Hepatocyte (in vitro differentiated cells): ENCODE measurements around the gene LIMS2. TPM values are rescaled to one million over a fixed set of nuclear protein-coding genes. Genes with fewer than 3 reads are reported as not detected.

Experiments
- DNase-seq: peaks from one replicate; pipeline ENCODE4 v3.0.0-alpha.2; 2016; ENCODE audit warnings: low spot score
- H2AFZ ChIP-seq: fragments of 200-600 bp; sonication (generic); 2 replicates; pipeline ENCODE4 v1.6.0; 2016; ENCODE audit warnings: antibody characterized with exemption, mild to moderate bottlenecking
- H3K27ac ChIP-seq: fragments of 200-600 bp; sonication (generic); 2 replicates; pipeline ENCODE4 v1.5.1; 2016; ENCODE audit warnings: mild to moderate bottlenecking
- H3K27me3 ChIP-seq: fragments of 200-600 bp; sonication (generic); 2 replicates; pipeline ENCODE4 v1.6.1; 2016
- H3K36me3 ChIP-seq: fragments of 200-600 bp; sonication (generic); replicated peaks from 2 replicates; pipeline ENCODE4 v1.5.1; 2016; ENCODE audit warnings: low read depth; ENCODE audit not compliant: insufficient read depth
- H3K4me1 ChIP-seq: fragments of 200-600 bp; sonication (generic); 2 replicates; pipeline ENCODE4 v1.5.1; 2016; ENCODE audit warnings: mild to moderate bottlenecking, moderate library complexity; ENCODE audit not compliant: insufficient read depth
- H3K4me2 ChIP-seq: fragments of 200-600 bp; sonication (generic); 2 replicates; pipeline ENCODE4 v1.6.0; 2016
- H3K4me3 ChIP-seq: fragments of 200-600 bp; sonication (generic); 2 replicates; pipeline ENCODE4 v1.5.1; 2016; ENCODE audit warnings: mild to moderate bottlenecking
- H3K79me2 ChIP-seq: fragments of 200-600 bp; sonication (generic); 2 replicates; pipeline ENCODE4 v1.6.0; 2017; ENCODE audit warnings: mild to moderate bottlenecking
- H3K9me2 ChIP-seq: fragments of 200-600 bp; sonication (generic); replicated peaks from 2 replicates; pipeline ENCODE4 v1.6.0; 2017; ENCODE audit warnings: mild to moderate bottlenecking; ENCODE audit not compliant: insufficient read depth
- H3K9me3 ChIP-seq: fragments of 200-600 bp; sonication (generic); 2 replicates; pipeline ENCODE4 v1.5.1; 2016; ENCODE audit warnings: low read depth, mild to moderate bottlenecking
- H4K20me1 ChIP-seq: fragments of 200-600 bp; sonication (generic); 2 replicates; pipeline ENCODE4 v1.6.0; 2016; ENCODE audit warnings: mild to moderate bottlenecking; ENCODE audit not compliant: insufficient read depth, poor library complexity, severe bottlenecking
- EZH2 ChIP-seq: fragments of 200-600 bp; sonication (generic); IDR thresholded peaks from 2 replicates; pipeline ENCODE4 v1.6.1; 2016; ENCODE audit warnings: antibody characterized with exemption, mild to moderate bottlenecking, borderline replicate concordance
- EZH2phosphoT487 ChIP-seq: fragments of 200-600 bp; sonication (generic); IDR thresholded peaks from one replicate; pipeline ENCODE4 v1.6.1; 2018; ENCODE audit warnings: antibody characterized with exemption, mild to moderate bottlenecking, low read depth, moderate library complexity; ENCODE audit not compliant: unreplicated experiment, severe bottlenecking
- WGBS: methylation state at CpG from one replicate; pipeline ENCODE4 v1.1.6; 2016; ENCODE audit warnings: low lambda C conversion rate; ENCODE audit errors: missing lambda C conversion rate; 5-methylcytosine and 5-hydroxymethylcytosine counted together
- polyA plus RNA-seq: library from polyadenylated mRNA; unstranded; fragments of >200 nt; fragmentation: Nextera tagmentation; extraction: Ambion mirVana; gene quantifications from 2 replicates; pipeline ENCODE4 v1.2.1, GENCODE V29; 2016
- total RNA-seq: library from RNA; depleted of rRNA; stranded (reverse); fragments of >200 nt; gene quantifications from 2 replicates; pipeline ENCODE4 v1.2.3, GENCODE V29; 2014
- TF ChIP-seq, protein P1 (sequence below): fragments of 200-600 bp; sonication (generic); IDR thresholded peaks from 2 replicates; pipeline ENCODE4 v1.5.1; 2016; ENCODE audit warnings: antibody characterized with exemption, mild to moderate bottlenecking; ENCODE audit not compliant: poor library complexity

The LIMS2 gene
- total and polyA plus RNA-seq, 2 experiments from 2014 or later: 4.0 to 8.3 TPM

DNA sequence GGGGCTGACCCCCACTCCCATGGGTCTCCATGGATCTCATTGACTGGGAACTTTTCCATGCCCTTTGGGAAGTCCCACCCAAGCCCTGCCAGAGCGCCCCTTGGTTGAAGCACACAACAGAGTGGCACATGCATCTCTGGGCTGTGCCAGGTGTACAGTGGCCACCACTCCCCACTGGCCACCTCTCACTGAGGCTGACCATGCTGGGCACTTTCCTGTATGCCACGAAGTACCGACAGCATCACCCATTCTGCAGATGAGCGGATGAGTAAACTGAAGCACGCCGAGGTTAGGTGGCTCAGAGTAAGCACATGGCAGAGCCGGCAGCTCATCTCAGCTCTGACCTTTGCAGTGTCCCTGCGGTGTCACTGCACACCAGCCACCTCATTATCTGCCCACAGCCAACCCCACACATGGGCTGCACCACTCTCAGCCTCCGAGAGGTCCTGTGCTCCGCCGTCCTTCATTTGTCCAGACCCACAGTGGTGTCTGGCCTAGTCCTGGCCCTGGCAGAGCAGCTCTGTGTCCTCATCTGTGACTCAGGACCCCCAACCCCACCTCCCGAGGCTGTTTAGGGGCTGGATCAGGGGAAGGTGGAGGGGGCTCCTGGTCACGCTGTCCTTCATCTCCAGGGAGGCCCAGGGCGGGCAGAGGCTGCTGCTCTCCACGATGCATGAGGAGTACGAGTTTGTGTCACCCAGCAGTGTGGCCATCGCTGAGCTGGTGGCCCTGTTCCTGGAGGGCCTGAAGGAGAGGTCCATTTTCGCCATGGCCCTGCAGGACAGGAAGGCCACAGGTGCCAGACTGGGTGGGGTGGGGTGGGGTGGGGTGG, 47.4 kb downstream of the LIMS2 start:
- Histone ChIP-seq H3K27me3 (no peaks in the 10 kb centered on the region), H2AFZ (no peak overlapping the region), H3K4me3 (no peak overlapping the region), H4K20me1 (no peaks in the 10 kb centered on the region), H3K36me3 (no peaks in the 10 kb centered on the region), H3K4me2 (no peak overlapping the region), H3K9me2 (no peaks in the 10 kb centered on the region), H3K9me3 (no peaks in the 10 kb centered on the region), H3K79me2 (no peaks in the 10 kb centered on the region), H3K4me1 (no peaks in the 10 kb centered on the region), H3K27ac (no peak overlapping the region)
- 94% methylated on average over 18 of the region's 18 CpGs for WGBS
- no peak for TF ChIP-seq EZH2
- TF ChIP-seq, protein P1, sequence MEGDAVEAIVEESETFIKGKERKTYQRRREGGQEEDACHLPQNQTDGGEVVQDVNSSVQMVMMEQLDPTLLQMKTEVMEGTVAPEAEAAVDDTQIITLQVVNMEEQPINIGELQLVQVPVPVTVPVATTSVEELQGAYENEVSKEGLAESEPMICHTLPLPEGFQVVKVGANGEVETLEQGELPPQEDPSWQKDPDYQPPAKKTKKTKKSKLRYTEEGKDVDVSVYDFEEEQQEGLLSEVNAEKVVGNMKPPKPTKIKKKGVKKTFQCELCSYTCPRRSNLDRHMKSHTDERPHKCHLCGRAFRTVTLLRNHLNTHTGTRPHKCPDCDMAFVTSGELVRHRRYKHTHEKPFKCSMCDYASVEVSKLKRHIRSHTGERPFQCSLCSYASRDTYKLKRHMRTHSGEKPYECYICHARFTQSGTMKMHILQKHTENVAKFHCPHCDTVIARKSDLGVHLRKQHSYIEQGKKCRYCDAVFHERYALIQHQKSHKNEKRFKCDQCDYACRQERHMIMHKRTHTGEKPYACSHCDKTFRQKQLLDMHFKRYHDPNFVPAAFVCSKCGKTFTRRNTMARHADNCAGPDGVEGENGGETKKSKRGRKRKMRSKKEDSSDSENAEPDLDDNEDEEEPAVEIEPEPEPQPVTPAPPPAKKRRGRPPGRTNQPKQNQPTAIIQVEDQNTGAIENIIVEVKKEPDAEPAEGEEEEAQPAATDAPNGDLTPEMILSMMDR: no peak
- no peak for TF ChIP-seq EZH2phosphoT487
- DNase-seq: no peak

DNA sequence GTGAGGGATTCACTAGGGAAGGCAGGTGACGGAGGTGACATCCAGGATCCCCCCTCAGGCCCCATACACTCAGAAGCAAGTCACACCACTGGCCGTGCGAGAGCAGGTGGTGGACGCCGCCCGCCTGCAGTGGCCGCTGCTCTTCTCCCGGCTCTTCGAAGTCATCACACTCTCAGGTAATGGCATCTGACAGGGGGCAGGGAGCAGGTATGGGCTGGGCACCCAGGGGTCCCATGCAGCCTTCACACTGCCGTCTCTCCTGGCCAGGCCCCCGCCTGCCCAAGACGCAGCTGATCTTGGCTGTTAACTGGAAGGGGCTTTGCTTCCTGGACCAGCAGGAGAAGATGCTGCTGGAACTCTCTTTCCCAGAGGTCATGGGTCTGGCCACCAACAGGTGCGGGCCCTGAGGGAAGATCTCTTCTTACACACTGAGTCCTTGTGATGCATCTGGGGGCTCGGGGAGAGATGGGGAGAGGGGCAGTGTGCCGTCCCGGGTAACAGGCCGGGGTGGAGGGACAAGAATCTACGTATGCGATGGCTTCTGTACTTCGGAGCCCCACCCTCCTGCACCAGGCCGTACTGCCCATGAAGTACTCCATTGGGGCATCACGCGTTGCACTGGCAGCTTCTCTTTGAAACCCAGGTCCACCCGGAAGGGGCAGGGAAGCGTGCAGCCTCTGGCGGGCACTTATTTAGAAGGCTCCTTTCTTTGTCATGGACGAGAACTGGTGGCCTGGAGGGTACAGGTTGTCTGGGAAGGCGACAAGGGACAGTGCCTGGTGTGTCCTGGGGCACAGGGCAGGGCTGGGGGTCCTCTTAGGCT, 48.2 kb downstream of the LIMS2 start:
- Histone ChIP-seq H3K79me2 (no peaks in the 10 kb centered on the region), H4K20me1 (no peaks in the 10 kb centered on the region), H3K9me2 (no peaks in the 10 kb centered on the region), H3K36me3 (no peaks in the 10 kb centered on the region), H3K27ac (no peak overlapping the region), H2AFZ (no peak overlapping the region), H3K4me3 (no peak overlapping the region), H3K4me1 (no peaks in the 10 kb centered on the region), H3K4me2 (no peak overlapping the region), H3K9me3 (no peaks in the 10 kb centered on the region), H3K27me3 (no peaks in the 10 kb centered on the region)
- no peak for DNase-seq
- 93% methylated on average over 27 of the region's 28 CpGs for WGBS
- TF ChIP-seq, protein P1: no peak
- TF ChIP-seq EZH2phosphoT487 (no peak), EZH2 (no peak)

- Histone ChIP-seq H3K36me3 (no peaks in the 10 kb centered on the region), H3K4me1 (no peaks in the 10 kb centered on the region), H3K27ac (no peak overlapping the region), H3K4me3 (no peak overlapping the region), H3K9me3 (no peaks in the 10 kb centered on the region), H3K27me3 (no peaks in the 10 kb centered on the region), H3K79me2 (no peaks in the 10 kb centered on the region), H2AFZ (no peak overlapping the region), H3K9me2 (no peaks in the 10 kb centered on the region), H4K20me1 (no peaks in the 10 kb centered on the region), H3K4me2 (no peak overlapping the region)
- TF ChIP-seq EZH2phosphoT487 (no peak), EZH2 (no peak)
- TF ChIP-seq, protein P1: no peak
- whole genome bisulfite sequencing: 73% methylated on average over 12 of the region's 12 CpGs
- DNase-seq: no peak
These were observed 49.2 kb downstream of the LIMS2 start for GRCh38 chr2:127626175-127626574.
